ENCODE measurements around the gene CCDC12. TPM values are rescaled to one million over a fixed set of nuclear protein-coding genes. Genes with fewer than 3 reads are reported as not detected.

Gene CCDC12
- total and polyA plus RNA-seq, 2 of the 13 experiments (the other 11 are each of a cell fraction or from before 2014, with no cell fraction given), result 30.1 to 49.5 TPM

DNA sequence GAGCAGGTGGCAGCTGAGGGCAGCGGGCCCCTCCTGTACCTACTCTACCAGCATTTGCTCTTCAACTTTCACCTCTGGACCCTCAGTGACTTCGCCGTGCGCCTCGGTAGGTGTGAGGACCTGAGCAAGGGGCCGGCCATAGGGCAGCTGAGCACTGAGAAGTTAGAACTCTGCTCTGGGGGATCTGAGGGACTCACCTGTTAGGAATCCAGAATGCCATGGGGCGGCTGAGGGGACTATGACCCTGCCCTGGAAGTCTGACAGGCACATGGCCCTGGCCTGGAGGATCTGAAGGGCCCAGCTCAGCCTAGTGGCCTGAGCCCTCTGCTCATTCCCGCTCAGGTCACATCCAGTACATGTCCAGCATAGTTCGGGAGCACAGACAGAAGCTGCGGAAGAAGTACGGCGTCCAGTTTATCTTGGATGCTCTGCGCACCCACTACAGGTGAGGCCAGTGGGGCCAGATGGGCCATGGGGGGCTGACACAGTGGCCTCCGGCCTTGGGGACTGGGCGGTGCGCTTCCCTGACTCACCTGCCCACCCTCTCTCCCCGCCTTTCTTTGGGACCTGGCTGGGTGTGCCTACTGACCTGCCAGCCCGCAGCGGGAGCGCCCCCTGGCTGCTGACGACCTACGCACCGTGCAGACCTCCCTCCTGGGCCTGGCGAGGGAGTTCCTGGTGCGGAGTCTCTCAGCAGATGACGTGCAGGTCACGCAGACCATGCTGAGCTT is 21.7 kb upstream of the CCDC12 start (continued):
- TF ChIP-seq, protein P1, sequence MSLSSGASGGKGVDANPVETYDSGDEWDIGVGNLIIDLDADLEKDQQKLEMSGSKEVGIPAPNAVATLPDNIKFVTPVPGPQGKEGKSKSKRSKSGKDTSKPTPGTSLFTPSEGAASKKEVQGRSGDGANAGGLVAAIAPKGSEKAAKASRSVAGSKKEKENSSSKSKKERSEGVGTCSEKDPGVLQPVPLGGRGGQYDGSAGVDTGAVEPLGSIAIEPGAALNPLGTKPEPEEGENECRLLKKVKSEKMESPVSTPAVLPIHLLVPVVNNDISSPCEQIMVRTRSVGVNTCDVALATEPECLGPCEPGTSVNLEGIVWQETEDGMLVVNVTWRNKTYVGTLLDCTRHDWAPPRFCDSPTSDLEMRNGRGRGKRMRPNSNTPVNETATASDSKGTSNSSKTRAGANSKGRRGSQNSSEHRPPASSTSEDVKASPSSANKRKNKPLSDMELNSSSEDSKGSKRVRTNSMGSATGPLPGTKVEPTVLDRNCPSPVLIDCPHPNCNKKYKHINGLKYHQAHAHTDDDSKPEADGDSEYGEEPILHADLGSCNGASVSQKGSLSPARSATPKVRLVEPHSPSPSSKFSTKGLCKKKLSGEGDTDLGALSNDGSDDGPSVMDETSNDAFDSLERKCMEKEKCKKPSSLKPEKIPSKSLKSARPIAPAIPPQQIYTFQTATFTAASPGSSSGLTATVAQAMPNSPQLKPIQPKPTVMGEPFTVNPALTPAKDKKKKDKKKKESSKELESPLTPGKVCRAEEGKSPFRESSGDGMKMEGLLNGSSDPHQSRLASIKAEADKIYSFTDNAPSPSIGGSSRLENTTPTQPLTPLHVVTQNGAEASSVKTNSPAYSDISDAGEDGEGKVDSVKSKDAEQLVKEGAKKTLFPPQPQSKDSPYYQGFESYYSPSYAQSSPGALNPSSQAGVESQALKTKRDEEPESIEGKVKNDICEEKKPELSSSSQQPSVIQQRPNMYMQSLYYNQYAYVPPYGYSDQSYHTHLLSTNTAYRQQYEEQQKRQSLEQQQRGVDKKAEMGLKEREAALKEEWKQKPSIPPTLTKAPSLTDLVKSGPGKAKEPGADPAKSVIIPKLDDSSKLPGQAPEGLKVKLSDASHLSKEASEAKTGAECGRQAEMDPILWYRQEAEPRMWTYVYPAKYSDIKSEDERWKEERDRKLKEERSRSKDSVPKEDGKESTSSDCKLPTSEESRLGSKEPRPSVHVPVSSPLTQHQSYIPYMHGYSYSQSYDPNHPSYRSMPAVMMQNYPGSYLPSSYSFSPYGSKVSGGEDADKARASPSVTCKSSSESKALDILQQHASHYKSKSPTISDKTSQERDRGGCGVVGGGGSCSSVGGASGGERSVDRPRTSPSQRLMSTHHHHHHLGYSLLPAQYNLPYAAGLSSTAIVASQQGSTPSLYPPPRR (CRISPR knock-in tag; IDR thresholded peaks at IDR 0.05; ENCODE audit: borderline replicate concordance), result 0 out of 2 replicates have a peak, but pooled peaks have one; percentile 36
- no peak for TF ChIP-seq ZNF101 (CRISPR knock-in tag; IDR thresholded peaks at IDR 0.05; ENCODE audit: borderline replicate concordance, low read depth)
- TF ChIP-seq KDM3A (CRISPR knock-in tag; IDR thresholded peaks at IDR 0.05; ENCODE audit: low read depth), result peak; percentile 39; the same call in 1 of the 2 replicates
- TF ChIP-seq, protein P2, sequence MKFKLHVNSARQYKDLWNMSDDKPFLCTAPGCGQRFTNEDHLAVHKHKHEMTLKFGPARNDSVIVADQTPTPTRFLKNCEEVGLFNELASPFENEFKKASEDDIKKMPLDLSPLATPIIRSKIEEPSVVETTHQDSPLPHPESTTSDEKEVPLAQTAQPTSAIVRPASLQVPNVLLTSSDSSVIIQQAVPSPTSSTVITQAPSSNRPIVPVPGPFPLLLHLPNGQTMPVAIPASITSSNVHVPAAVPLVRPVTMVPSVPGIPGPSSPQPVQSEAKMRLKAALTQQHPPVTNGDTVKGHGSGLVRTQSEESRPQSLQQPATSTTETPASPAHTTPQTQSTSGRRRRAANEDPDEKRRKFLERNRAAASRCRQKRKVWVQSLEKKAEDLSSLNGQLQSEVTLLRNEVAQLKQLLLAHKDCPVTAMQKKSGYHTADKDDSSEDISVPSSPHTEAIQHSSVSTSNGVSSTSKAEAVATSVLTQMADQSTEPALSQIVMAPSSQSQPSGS (CRISPR knock-in tag; IDR thresholded peaks at IDR 0.05), result peak; percentile 23; the same call in 1 of the 2 replicates
- TF ChIP-seq, protein P3, sequence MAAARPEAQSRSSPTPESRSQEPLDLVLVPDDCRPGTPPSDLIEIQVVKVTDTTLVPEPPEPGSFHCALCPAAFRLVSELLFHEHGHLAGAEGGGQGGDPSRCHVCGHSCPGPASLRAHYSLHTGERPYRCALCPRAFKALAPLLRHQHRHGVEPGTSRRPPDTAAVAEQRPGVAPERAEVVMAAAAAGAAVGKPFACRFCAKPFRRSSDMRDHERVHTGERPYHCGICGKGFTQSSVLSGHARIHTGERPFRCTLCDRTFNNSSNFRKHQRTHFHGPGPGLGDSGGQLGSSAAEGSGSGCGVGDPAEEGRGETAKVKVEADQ (CRISPR knock-in tag; IDR thresholded peaks at IDR 0.05; ENCODE audit: borderline replicate concordance), result peak; percentile 43; the same call in 1 of the 2 replicates
- TF ChIP-seq MBNL3 (CRISPR knock-in tag; conservative IDR thresholded peaks at IDR 0.05), result no peak
- TF ChIP-seq HDAC2 (CRISPR knock-in tag; IDR thresholded peaks at IDR 0.05), result peak; percentile 44; the same call in 1 of the 2 replicates
- peak; percentile 29; the same call in 1 of the 2 replicates for TF ChIP-seq GABPB1 (CRISPR knock-in tag; IDR thresholded peaks at IDR 0.05)
- peak; percentile 53; the same call in 1 of the 2 replicates for TF ChIP-seq MYC (CRISPR knock-in tag; IDR thresholded peaks at IDR 0.05; ENCODE audit: borderline replicate concordance)
- peak; percentile 46; the same call in 1 of the 2 replicates for TF ChIP-seq ERF (CRISPR knock-in tag; IDR thresholded peaks at IDR 0.05)
- no peak for TF ChIP-seq ZNF3 (CRISPR knock-in tag; IDR thresholded peaks at IDR 0.05)
- TF ChIP-seq, protein P4, sequence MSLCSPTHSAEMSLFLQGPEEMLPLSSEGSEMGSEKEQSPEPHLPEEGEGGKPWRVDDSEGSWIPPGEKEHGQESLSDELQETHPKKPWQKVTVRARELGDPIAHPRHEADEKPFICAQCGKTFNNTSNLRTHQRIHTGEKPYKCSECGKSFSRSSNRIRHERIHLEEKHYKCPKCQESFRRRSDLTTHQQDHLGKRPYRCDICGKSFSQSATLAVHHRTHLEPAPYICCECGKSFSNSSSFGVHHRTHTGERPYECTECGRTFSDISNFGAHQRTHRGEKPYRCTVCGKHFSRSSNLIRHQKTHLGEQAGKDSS (CRISPR knock-in tag; IDR thresholded peaks at IDR 0.05; ENCODE audit: borderline replicate concordance, low read depth), result 0 out of 2 replicates have a peak, but pooled peaks have one; percentile 71
- TF ChIP-seq, protein P5, sequence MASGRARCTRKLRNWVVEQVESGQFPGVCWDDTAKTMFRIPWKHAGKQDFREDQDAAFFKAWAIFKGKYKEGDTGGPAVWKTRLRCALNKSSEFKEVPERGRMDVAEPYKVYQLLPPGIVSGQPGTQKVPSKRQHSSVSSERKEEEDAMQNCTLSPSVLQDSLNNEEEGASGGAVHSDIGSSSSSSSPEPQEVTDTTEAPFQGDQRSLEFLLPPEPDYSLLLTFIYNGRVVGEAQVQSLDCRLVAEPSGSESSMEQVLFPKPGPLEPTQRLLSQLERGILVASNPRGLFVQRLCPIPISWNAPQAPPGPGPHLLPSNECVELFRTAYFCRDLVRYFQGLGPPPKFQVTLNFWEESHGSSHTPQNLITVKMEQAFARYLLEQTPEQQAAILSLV (CRISPR knock-in tag; IDR thresholded peaks at IDR 0.05; ENCODE audit: borderline replicate concordance), result 0 out of 2 replicates have a peak, but pooled peaks have one; percentile 53
- TF ChIP-seq ZFAT (CRISPR knock-in tag; conservative IDR thresholded peaks at IDR 0.05), result no peak
- TF ChIP-seq ZNF260 (CRISPR knock-in tag; IDR thresholded peaks at IDR 0.05; ENCODE audit: borderline replicate concordance, low read depth), result no peak
- TF ChIP-seq MTA3 (CRISPR knock-in tag; IDR thresholded peaks at IDR 0.05), result no peak
- no peak for TF ChIP-seq ZNF225 (CRISPR knock-in tag; IDR thresholded peaks at IDR 0.05)
